CD4-positive, alpha-beta T cell (primary cell): Measurements from ENCODE around the gene SLC26A4. TPM values are rescaled to one million over a fixed set of nuclear protein-coding genes. Genes with fewer than 3 reads are reported as not detected.
"Not testable (repeated sequence)": the region's sequence is repeated elsewhere in the genome, so short reads cannot be mapped to it uniquely, and the experiment has no call there.

Experiments used
- ATAC-seq: fragments of 200-7000 bp; cut with Tn5 transposase; one replicate; pipeline ENCODE4 v1.10.0; 2022; ENCODE audit warnings: mild to moderate bottlenecking; ENCODE audit not compliant: poor library complexity
- CTCF ChIA-PET: fragments of 350-600 bp; sonication (Branson Sonifier 250); formaldehyde crosslinking; loops from one replicate; lab custom pipeline; 2021; ENCODE audit warnings: antibody characterized with exemption, inconsistent platforms; lab: Charles Lee
- POLR2A ChIA-PET: fragments of 350-600 bp; sonication (Branson Sonifier 250); formaldehyde crosslinking; loops from one replicate; lab custom pipeline; 2021; ENCODE audit warnings: antibody characterized with exemption, inconsistent platforms; lab: Charles Lee
- DNase-seq, 14 experiments: peaks; one replicate each; pipeline ENCODE4 v3.0.0-alpha.2; 2013 to 2020; ENCODE audit warnings: mixed read lengths in 2 of 14
- H3K27ac ChIP-seq, 2 donors: one replicate each; pipeline versions ENCODE4 v1.5.1 to v1.7.0; 2013; ENCODE audit warnings: low read length in 2 of 2, low read depth in 1 of 2, mild to moderate bottlenecking in 1 of 2
- H3K27me3 ChIP-seq, 2 experiments: 1 replicate in 1 of 2; 2 replicates in 1 of 2; pipeline versions ENCODE4 v1.6.1 to v1.7.0; 2013; ENCODE audit warnings: low read length in 2 of 2, control low read depth in 1 of 2, mild to moderate bottlenecking in 1 of 2, moderate library complexity in 1 of 2; ENCODE audit not compliant: insufficient read depth in 2 of 2, control insufficient read depth in 1 of 2
- H3K36me3 ChIP-seq: one replicate; pipeline ENCODE4 v1.6.1; 2013; ENCODE audit warnings: low read length, control low read depth; ENCODE audit not compliant: insufficient read depth
- H3K4me1 ChIP-seq: one replicate; pipeline ENCODE4 v1.6.1; 2013; ENCODE audit warnings: low read length, control low read depth; ENCODE audit not compliant: insufficient read depth
- H3K4me3 ChIP-seq: one replicate; pipeline ENCODE4 v1.5.1; 2013; ENCODE audit warnings: mild to moderate bottlenecking, low read length, moderate library complexity
- H3K9me3 ChIP-seq, 2 experiments: 1 replicate in 1 of 2; 2 replicates in 1 of 2; pipeline versions ENCODE4 v1.6.1 to v1.7.0; 2013; ENCODE audit warnings: low read length in 2 of 2, mild to moderate bottlenecking in 2 of 2, control low read depth in 1 of 2, moderate library complexity in 1 of 2; ENCODE audit not compliant: control insufficient read depth in 1 of 2, insufficient read depth in 1 of 2
- H3K27ac Mint-ChIP-seq: one replicate; pipeline ENCODE4 v1.8.0; 2020; ENCODE audit warnings: mixed read lengths
- H3K27me3 Mint-ChIP-seq: one replicate; pipeline ENCODE4 v1.8.0; 2021; ENCODE audit warnings: mixed read lengths
- H3K36me3 Mint-ChIP-seq: one replicate; pipeline ENCODE4 v1.8.0; 2021; ENCODE audit warnings: low read depth, mixed read lengths
- H3K4me1 Mint-ChIP-seq: one replicate; pipeline ENCODE4 v1.8.0; 2021; ENCODE audit warnings: low read depth, mixed read lengths
- H3K4me3 Mint-ChIP-seq: one replicate; pipeline ENCODE4 v1.8.0; 2020; ENCODE audit warnings: mild to moderate bottlenecking, mixed read lengths
- H3K9me3 Mint-ChIP-seq: one replicate; pipeline ENCODE4 v1.8.0; 2020; ENCODE audit warnings: mixed read lengths
- intact Hi-C, 2 experiments: fragments of 100-400 bp; cut with DNase I in 1 of 2; cut with micrococcal nuclease in 1 of 2; formaldehyde crosslinking; loops; one replicate each; pipeline versions ENCODE4 v1.15.1 to v1.9.0; 2023 to 2025; cut with DNase I, micrococcal nuclease
- total RNA-seq, 174 experiments: library from RNA in 2 of 174; stranded (reverse) in 2 of 174; gene quantifications; one replicate each; pipeline ENCODE4 v1.2.3 and lab custom pipeline; 2021 to 2026
- TF ChIP-seq, protein P1 (sequence below): fragments of 200-600 bp; IDR thresholded peaks from one replicate; pipeline ENCODE4 v1.8.0; 2022; ENCODE audit warnings: antibody characterized with exemption, mild to moderate bottlenecking

Gene SLC26A4
- total RNA-seq, 2 experiments from 2014 or later, result not detected

DNA sequence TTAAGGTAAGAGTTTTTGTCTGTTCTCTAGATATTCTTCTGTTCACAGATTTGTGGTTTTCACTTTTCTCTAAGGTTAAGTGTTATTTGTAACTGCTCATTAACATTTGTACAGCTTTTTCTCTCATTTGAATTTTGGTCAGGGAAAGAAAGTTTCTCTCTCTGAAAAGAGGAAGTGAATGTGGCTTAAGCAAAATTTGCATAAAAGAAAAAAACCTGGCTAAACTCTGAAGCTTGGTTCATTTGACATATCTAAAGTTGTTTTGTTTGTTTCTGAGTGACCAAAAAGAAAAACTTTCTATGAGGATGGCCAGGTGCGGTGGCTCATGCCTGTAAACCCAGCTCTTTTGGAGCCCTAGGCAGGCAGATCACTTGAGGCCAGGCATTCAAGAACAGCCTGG lies 22.0 kb upstream of the SLC26A4 start:
- H3K36me3 Mint-ChIP-seq, result no peaks in the 10 kb centered on the region
- no peak for DNase-seq
- peaks cover 7% of the 10 kb centered on the region for H3K27me3 Mint-ChIP-seq
- Histone ChIP-seq H3K4me1 (peaks cover 2% of the 10 kb centered on the region), H3K9me3 (no peaks in the 10 kb centered on the region), H3K36me3 (no peaks in the 10 kb centered on the region), H3K27ac (no peak overlapping the region), H3K4me3 (no peak overlapping the region), H3K27me3 (peaks cover 0 to 2% of the 10 kb centered on the region in 2 experiments)
- no peaks in the 10 kb centered on the region for H3K9me3 Mint-ChIP-seq
- CTCF ChIA-PET, result no interaction called here
- no peak overlapping the region for H3K4me3 Mint-ChIP-seq
- H3K4me1 Mint-ChIP-seq, result no peaks in the 10 kb centered on the region
- TF ChIP-seq, protein P1, sequence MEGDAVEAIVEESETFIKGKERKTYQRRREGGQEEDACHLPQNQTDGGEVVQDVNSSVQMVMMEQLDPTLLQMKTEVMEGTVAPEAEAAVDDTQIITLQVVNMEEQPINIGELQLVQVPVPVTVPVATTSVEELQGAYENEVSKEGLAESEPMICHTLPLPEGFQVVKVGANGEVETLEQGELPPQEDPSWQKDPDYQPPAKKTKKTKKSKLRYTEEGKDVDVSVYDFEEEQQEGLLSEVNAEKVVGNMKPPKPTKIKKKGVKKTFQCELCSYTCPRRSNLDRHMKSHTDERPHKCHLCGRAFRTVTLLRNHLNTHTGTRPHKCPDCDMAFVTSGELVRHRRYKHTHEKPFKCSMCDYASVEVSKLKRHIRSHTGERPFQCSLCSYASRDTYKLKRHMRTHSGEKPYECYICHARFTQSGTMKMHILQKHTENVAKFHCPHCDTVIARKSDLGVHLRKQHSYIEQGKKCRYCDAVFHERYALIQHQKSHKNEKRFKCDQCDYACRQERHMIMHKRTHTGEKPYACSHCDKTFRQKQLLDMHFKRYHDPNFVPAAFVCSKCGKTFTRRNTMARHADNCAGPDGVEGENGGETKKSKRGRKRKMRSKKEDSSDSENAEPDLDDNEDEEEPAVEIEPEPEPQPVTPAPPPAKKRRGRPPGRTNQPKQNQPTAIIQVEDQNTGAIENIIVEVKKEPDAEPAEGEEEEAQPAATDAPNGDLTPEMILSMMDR, result no peak
- POLR2A ChIA-PET, result no interaction called here
- ATAC-seq, result no peak
- no peak overlapping the region for H3K27ac Mint-ChIP-seq
- intact Hi-C loops, result no loop called here

DNA sequence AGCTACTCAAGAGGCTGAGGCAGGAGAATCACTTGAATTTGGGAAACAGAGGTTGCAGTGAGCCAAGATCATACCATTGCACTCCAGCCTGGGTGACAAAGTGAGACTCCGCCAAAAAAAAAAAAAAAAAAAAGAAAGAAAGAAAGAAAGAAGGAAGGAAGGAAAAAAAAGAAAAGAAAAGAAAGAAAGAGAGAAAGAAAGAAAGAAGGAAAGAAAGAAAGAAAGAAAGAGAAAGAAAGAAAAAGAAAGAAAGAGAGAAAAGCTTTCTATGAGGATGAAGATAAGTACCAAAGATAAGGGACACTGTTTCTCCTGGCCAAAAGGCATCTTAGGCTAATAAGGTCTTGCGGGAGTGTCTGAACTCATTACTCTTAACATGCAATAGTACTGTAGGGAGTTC lies 21.6 kb upstream of the SLC26A4 start:
- H3K4me1 Mint-ChIP-seq, H3K4me3 Mint-ChIP-seq, H3K4me1 ChIP-seq, H3K27ac ChIP-seq, H3K9me3 Mint-ChIP-seq, H3K27ac Mint-ChIP-seq, H3K27me3 Mint-ChIP-seq, H3K27me3 ChIP-seq, H3K4me3 ChIP-seq, H3K36me3 Mint-ChIP-seq, H3K9me3 ChIP-seq, POLR2A ChIA-PET, DNase-seq, ATAC-seq, intact Hi-C loops, H3K36me3 ChIP-seq: not testable (repeated sequence)
- CTCF ChIA-PET, result interaction anchor here (0.7 kb wide), 1 partner anchor 53 kb away, joined by 3 read pairs; no protein-coding TSS in a partner anchor

DNA sequence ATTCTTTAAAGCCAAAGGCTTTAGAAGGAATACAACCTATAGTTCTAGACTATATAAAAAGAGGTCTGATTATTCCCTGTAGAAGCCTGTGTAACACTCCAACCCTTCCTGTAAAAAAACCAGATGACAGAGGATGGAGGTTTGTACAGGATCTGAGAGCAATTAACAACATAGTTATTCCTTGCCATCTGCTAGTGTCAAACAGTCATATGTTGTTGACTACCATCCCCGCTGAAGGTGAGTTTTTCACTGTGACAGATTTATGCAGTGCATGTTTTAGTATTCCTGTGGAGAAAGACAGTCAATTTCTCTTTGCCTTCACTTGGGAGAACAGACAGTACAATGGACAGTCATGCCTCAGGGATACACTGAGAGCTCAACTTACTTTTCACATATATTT lies 19.0 kb upstream of the SLC26A4 start:
- Mint-ChIP-seq H3K27me3 (peaks cover 14% of the 10 kb centered on the region), H3K9me3 (no peaks in the 10 kb centered on the region), H3K27ac (no peak overlapping the region), H3K4me3 (no peak overlapping the region), H3K36me3 (no peaks in the 10 kb centered on the region), H3K4me1 (no peaks in the 10 kb centered on the region)
- H3K4me3 ChIP-seq, result no peak overlapping the region
- intact Hi-C loops, result no loop called here
- DNase-seq (no peak), ATAC-seq (no peak)
- H3K4me1 ChIP-seq, result peaks cover 2% of the 10 kb centered on the region
- POLR2A ChIA-PET, result no interaction called here
- CTCF ChIA-PET, result no interaction called here
- peaks cover 0 to 2% of the 10 kb centered on the region in 2 experiments for H3K27me3 ChIP-seq
- no peaks in the 10 kb centered on the region for H3K36me3 ChIP-seq
- H3K9me3 ChIP-seq, result no peaks in the 10 kb centered on the region
- TF ChIP-seq, protein P1, result no peak
- no peak overlapping the region for H3K27ac ChIP-seq

DNA sequence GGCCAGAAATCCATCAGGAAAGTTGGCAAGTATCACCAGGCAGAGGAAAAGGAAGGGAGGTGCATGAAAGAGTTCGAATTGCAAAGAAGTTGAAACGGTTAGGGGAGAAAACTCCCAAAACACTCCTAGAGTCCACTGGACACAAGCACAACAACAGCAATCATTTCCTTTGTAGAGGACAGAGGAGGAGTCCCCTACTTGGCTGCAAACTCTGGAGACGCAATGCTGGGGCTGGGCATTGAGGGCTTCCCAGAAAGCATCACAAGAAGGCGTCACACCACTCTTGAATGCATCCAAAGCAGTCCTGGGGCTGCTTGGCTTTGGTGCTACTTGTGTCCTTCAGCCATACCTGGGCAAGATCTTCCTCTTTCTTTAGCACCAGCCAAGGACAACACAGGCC lies 18.1 kb upstream of the SLC26A4 start:
- Histone ChIP-seq H3K27me3 (peaks cover 0 to 2% of the 10 kb centered on the region in 2 experiments), H3K4me3 (no peak overlapping the region), H3K27ac (no peak overlapping the region), H3K9me3 (no peaks in the 10 kb centered on the region), H3K4me1 (peaks cover 2% of the 10 kb centered on the region), H3K36me3 (no peaks in the 10 kb centered on the region)
- ATAC-seq, result no peak
- H3K9me3 Mint-ChIP-seq, result no peaks in the 10 kb centered on the region
- no peak overlapping the region for H3K27ac Mint-ChIP-seq
- intact Hi-C loops, result no loop called here
- ChIA-PET POLR2A (no interaction called here), CTCF (no interaction called here)
- TF ChIP-seq, protein P1, result no peak
- no peaks in the 10 kb centered on the region for H3K36me3 Mint-ChIP-seq
- peaks cover 14% of the 10 kb centered on the region for H3K27me3 Mint-ChIP-seq
- DNase-seq, result no peak
- H3K4me1 Mint-ChIP-seq, result no peaks in the 10 kb centered on the region
- H3K4me3 Mint-ChIP-seq, result no peak overlapping the region
